GM04503 (cell line): ENCODE data around the gene GRAMD4.

Experiments
- DNase-seq: peaks from one replicate; pipeline ENCODE4 v3.0.0-alpha.2; 2012; ENCODE audit warnings: low read depth

GRAMD4 gene

DNA sequence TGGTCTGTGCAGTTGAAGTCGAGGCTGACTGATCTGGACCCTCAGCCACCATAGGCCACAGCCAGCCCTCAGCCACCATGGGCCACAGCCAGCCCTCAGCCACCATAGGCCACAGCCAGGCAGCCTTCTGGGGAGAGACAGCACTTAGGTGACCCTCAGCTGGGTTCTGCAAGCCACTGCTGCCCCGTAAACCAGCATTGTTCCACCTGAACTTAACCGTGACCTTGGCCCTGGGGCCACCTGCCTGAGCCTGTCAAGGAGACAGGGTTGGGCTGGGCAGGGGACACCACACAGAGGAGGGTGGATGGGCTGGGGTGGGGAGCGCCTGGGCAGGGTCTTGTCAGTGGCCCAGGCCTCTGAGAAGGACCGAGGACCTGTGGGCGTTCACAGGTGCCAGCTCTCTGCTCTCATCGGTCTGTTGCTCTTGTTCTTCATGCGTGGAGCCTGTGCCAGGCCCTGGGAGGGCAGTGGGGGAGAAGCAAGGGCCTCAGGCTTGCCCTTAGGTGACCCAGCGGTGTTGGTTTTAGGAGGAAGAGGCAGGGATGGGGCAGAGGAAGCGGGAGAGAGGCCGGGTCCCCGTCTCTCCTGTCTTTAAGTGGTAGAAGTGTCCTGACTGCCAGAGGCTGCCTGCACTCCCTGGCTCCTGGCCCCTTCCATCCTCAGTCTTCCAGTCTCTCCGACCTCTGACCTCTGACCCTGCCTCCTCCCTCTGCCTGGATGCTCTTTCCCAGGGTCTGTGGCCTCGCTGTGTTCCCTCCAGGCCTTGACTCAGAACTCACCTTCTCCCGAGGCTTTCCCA lies 36.9 kb downstream of the GRAMD4 start:
- no peak for DNase-seq

DNA sequence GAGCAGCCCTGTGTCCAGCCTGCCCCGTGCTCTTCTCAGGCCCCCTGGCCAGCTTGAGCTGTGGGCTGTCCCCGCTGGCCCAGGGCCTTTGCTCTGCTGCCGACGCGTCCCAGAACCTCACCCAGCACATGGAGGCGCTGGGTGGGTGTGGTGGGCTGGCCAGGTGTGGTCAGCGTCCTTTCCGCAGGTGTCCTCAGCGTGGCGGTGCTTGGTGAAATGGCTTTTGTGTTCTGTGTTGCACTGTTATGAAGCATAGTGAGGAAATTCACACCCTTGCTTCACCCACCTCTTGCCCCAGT lies 37.4 kb downstream of the GRAMD4 start:
- no peak for DNase-seq

DNA sequence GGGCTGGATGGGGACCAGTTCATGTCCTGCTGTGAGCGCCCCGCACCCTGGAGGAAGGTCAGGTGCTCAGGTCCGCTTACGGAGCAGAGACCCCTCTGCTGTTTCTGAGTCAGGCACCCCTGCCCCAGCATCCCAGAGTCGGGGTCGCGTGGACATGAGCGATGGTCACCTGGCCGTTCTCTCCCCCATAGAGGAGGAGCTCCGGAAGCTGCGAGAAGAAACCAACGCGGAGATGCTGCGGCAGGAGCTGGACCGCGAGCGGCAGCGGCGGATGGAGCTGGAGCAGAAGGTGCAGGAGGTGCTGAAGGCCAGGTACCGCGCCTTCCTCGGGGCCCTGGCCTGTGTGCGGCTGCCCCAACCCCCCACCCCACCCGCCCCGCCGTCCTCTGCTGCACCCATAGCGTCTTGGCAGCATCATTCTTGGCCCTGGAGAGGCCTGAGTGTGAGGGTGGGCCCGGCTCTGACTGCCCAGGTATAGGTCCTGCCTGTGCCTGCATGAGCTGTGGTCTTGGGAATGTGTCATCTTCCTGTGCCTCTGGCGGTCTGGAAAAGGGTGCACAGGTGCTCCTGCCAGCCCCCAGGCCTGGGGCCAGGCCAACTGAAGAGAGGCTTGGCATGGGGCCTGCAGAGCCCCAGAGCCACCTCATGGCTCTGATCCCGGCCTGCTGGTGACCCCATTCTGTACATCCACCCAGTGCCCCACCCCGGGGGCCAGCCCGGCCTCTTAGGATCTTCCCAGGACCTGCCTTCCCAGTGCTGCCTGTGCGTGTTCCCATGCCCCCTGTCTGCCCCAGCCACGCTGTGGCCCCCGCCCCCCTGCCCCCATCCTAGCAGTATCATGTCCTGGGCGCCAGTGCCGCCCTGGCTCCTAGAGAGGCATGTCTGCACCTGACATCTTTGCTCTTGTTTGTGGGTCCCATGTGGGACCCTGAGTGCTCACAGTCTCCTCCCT lies 38.1 kb downstream of the GRAMD4 start:
- no peak for DNase-seq

DNA sequence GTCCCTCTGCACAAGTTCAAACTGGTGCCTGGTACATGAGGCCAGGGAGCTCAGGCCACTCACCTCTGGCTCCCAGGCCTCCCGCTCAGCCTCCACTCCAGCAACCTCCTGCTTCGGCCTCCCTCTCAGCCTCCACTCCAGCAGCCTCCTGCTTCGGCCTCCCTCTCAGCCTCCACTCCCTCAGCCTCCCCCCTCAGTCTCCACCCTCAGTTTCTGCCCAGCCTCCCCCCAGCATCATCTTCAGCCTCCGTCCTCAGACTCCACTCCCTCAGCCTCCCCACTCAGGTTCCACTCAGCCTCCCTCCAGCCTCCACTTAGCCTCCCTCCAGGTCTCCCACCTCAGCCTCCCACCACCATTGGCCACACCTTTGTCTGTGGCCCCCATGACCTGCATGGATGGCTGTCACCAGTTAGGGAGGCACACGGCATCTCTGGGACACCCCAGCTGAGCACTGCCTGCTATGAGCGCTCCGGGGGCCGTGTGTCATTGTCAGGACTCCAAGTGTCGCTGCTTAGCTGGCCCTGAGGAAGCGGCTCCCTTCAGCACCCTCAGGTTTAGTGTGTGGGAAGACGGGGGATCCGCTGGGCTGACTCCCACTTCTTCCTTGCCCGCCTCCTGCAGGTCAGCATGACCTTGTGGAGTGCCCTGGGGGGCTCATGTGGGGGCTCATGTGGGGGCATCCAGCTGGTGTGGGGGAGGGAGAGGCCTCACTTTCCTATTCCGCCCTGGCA lies 39.0 kb downstream of the GRAMD4 start:
- DNase-seq: no peak

DNA sequence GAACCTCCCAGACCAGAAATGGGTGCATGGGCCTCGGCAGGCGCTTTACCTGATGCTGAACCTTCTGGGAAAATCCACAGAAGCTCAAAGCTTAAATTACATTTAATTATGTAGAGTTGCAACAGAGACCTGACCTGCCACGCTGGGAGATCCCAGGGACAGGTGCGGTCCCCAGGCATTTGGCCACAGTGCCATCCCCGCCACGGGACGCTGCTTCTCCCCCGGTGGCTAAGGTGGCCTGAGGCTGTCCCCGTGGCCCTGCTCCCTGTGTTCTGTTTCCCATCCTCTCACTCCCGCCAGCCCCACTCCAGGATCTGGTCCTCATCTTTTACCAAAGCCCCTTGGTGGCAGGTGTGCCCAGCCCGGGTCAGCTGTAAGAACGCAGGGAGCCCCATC lies 39.6 kb downstream of the GRAMD4 start:
- no peak for DNase-seq

DNA sequence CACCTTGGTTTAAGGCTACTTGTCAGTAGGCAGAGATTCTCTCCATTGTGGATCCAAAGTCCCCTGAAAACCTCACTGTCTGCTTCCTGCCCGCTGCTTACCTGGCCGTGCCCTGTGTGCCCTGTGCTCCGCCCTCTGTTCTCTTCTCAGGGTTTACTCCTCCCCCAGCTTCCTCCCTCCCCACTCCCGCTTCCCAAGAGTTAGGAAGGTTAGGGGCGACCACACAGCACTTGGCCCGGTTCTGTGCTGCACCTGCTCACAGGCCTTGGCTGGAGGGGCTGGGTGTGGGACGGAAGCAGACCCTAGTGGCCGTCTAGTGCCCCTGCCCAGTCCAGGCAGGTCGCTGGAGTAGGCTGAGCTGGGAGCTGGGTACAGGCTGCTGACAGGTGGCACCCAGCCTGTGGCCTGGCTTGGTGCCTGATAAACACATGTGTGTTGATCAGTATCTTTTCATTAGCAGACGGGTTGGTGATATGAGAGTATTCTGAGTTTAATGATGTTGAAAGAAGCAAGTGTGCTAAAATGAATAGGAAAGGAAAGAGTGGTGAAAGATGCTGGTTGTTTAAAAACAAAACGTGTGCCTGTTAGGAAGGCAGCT lies 40.5 kb downstream of the GRAMD4 start:
- DNase-seq: no peak

DNA sequence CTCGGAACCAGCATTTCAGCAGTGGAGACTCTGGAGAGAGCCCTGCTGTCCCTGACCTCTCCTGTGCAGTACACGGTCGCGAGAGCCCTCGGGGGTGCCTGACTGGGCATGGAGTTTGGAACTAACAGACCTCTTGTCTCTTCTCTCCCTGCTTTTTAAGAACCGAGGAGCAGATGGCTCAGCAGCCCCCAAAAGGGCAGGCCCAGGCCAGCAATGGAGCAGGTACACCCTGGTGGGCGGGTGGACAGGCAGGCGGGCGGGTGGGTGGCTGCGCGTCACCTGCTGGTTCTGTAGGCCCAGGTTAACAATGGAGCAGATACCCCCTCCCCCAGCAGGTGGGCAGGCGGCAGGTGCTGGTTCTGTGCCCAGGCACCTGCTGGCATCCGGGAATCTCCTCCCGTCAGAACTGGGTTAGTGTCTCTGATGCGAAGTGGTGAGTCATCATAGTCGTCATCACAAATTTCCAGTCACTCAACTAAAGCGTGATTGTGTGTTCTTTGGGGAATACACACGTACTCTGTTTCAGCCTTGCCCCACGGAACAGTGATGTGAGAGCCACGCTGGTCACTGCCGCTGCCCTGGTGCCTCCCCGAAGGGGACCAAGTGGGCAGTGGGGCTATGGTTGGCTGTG lies 41.1 kb downstream of the GRAMD4 start:
- DNase-seq: no peak

DNA sequence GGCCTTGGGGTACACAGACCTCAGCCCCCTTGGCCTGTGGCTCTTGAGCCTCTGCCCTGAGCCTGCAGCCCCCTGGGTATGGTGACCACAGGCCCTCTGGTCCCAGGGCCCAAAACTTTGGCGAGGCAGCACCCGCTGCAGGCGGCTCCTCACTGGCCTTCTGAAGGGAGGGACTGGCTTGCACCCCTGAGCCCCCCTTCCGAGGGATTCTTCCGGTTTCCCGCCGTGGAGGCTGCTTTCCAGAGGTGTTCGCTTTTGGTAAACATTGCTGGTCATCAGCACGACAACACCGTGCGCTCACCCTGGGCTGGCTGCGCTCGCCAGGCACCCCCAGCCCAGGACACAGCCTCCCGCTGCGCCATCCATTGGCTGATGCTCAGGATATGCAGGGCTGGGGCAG lies 42.0 kb downstream of the GRAMD4 start:
- no peak for DNase-seq

DNA sequence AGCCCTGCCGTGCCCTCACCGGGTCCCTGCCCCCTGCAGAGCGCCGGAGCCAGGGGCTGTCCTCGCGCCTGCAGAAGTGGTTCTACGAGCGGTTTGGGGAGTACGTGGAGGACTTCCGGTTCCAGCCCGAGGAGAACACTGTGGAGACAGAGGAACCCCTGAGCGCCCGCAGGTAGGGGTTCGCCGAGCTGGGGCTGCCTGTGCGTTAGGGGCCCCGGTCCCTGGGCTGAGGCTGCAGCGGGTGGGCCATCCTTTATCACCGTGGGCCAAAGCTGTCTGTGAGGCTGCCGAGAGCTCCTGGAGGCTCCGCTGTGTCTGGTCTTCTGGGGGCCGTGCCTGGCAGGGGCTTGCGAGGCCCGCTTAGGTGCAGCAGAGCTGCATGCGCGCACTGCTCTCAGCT lies 42.8 kb downstream of the GRAMD4 start:
- no peak for DNase-seq

DNA sequence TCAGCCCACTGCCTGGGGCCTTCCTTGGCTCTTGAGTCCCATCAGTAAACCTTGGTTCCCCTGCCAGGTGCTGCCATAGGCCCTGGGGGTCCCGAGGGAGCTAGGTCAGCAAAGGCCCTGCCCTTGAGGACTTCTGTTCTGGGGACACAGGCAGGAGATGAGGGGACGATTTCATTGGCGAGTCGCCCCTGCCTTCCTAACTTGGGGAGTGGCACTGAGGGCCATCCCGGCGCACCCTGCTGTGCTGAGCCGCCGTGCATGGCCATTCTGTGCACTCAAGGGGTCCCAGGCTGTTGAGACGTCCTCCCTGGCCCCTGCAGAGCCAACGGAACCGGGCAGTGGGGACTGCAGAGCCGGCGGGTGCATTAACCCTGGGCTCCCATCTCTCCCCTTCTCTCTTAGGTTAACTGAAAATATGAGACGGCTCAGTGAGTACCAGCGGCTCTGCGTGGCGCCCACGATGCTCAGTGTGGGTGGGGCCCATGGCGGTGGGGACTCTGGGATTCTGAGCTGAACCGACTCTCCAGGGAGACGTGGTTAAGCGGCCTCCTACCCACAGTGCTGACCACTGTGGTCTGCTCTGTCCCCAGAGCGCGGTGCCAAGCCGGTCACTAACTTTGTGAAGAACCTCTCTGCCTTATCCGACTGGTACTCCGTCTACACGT lies 43.4 kb downstream of the GRAMD4 start:
- DNase-seq: no peak

DNA sequence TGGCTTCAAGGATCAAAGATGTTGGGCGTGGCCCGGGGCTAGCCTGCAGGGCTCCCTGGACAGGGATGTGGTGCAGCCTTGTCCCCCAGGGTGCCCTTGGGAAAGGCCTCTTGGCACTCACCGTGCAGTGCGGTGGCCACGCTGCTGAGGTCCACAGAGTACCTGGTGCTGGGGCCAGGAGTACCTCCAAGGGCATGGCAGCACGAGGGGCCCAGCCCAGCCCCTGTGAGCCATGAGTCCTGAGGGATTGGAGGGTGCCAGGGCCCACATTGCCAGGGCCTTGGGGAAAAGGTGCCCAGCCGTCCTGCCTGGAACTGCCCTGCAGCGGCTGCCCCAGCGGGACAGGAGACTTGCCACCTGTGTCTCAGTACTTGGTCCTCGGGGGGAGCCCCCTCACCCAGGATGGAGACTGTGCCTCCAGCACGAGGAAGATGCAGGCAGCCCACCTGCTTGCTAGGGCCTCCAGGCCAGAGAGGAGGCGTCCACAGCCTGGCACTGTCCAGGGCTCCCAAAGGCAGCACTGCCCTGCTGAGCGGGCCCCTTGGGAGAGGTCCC lies 44.2 kb downstream of the GRAMD4 start:
- DNase-seq: no peak

DNA sequence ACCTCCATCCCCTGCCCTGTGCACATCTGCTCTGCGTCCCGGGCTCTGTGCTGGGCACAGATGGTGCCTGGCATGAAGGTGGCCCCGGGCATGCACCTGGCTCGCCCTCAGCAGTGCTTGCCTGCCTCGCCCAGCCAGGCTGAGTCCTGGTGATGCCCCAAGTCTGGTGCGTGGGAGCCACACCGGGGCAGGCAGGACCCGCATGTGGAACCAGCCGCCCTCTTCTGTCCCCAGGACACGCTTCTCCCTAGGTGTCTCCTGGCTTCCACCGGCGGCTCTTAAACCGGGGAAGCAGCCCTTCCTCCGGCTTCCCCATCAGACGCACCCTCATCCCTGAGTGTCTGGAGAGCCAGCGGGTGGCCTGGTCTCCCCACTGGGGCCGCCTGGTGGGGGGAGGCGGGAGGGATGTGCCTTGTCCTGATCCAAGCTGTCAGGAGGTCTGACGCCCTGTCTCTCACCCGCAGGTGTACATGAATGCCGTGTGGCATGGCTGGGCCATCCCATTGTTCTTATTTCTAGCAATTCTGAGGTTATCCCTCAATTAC lies 45.0 kb downstream of the GRAMD4 start:
- no peak for DNase-seq

DNA sequence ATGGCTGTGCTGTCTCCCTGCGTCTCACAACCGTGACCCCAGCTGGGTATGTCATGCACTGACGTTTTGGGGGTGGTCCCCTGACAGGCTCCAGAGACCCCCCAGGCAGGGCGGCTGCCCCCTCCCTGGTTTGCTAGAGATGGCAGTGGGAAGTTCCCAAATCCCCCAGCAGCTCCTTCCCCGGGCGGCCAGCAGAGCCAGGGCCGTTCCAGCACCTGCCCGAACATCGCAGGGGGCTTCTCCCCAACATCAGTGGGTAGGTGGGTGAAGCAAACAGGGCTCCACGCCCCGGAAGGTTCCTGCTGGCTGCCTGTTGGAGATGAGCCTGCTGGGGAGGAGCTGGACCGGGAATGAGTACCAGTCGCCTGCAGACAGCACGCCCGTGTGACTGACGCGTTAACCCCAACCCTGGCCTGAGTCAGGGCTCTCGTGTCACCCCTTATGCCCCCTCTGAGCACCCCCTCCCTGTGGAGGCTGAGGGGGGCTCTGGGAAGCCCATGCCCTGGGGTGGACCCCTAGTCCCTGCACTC lies 45.6 kb downstream of the GRAMD4 start:
- no peak for DNase-seq

DNA sequence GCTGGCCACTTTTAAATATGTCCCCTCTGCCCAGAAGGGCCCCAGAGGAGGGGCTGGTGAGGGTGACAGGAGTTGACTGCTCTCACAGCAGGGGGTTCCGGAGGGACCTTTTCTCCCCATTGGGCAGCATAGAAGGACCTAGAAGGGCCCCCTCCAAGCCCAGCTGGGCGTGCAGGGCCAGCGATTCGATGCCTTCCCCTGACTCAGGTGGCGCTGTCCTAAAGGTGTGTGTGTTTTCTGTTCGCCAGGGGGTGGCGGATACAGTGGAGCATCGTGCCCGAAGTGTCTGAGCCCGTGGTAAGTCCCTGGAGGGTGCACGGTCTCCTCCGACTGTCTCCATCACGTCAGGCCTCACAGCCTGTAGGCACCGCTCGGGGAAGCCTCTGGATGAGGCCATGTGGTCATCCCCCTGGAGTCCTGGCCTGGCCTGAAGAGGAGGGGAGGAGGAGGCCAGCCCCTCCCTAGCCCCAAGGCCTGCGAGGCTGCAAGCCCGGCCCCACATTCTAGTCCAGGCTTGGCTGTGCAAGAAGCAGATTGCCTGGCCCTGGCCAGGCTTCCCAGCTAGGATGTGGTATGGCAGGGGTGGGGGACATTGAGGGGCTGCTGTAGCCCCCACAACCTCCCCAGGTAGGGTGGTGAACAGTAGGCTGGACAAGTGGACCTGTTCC lies 46.5 kb downstream of the GRAMD4 start:
- DNase-seq: no peak

DNA sequence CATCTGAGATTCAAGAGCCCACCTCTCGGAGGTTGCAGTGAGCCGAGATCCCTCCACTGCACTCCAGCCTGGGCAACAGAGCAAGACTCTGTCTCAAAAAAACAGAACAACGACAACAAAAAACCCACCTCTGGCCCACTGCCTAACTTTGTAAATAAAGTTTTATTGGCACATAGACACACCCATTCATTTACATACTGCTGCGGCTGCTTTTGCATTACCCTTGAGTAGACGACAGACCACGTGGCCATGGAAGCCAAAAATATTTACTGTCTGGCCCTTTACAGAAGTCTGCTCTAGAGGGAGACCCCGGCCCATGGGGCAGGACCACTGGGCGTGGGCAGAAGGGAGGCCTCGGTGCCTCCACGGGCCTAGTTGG lies 47.0 kb downstream of the GRAMD4 start:
- DNase-seq: no peak

DNA sequence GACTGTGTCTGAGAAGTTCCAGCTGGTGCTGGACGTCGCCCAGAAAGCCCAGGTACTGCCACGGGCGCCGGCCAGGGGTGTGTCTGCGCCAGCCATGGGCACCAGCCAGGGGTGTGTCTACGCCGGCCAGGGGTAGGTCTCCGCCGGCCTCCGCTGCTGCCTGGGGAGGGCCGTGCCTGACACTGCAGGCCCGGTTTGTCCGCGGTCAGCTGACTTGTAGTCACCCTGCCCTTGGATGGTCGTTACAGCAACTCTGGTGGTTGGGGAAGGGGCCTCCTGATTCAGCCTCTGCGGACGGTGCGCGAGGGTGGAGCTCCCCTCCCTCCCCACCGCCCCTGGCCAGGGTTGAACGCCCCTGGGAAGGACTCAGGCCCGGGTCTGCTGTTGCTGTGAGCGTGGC lies 47.9 kb downstream of the GRAMD4 start:
- no peak for DNase-seq

DNA sequence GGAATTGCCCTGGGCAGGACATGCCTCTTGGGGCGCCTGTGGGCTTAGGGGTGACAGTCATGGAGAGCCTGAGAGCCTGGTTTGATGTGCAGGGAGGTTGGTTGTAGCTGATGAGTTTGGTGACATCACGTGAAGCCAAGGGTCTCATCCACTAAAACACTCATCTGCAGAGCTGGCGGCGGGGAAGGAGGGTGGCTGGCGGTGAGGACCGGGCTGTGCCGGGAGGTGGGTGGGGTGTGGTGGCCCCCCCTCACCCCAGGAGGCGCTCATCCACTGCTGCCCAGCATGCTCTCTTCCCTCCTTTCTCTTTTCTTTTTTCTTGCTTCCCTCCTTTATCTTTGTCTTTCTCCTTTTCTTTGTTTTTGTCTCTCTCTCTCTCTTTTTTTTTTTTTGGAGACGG lies 49.0 kb downstream of the GRAMD4 start:
- no peak for DNase-seq

DNA sequence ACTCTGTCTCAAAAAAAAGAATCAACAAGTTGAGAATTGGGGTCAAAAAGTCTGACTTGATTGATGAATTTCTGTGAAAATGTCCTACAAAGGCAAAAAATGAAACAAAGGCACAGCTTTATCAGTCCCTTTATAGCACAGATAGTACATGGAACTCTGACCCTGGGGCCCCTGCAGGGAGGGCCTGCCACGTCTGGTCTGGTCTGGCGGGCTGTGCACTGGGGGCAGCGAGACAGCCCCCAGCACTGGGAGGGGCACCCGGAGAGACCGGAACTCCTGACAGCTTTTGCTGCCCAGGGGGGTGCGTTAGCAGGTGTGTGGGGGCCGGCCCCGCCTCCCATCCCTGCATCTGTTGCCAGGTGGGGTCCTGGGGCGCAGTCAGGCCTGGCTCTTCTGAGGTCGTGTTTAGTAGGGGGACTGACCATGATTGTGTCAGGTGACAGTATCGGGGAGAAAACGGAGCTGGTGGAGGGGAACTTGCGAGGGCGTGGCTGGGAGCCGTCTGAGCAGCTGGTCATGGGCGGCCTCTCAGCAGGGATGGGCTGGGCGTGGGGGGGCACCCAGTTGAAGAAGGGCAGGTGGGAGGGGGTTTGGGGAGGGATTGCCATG lies 51.7 kb downstream of the GRAMD4 start:
- no peak for DNase-seq

DNA sequence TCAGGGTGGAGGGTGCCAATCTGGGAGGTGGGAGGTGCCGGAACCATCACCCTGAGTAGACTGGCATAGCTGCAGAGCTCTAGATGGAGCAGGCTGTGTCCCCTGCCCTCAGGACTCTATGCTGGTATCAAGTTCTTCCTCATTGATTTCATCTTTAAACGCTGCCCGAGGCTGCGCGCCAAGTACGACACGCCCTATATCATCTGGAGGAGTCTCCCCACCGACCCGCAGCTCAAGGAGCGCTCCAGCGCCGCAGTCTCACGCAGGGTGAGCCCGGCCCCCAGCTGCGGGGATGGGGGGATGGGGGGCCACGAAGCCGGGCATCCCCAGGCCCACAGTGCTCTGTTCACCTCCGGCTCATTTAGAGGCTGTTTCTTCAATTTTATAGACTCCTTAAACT lies 52.5 kb downstream of the GRAMD4 start:
- DNase-seq: no peak

DNA sequence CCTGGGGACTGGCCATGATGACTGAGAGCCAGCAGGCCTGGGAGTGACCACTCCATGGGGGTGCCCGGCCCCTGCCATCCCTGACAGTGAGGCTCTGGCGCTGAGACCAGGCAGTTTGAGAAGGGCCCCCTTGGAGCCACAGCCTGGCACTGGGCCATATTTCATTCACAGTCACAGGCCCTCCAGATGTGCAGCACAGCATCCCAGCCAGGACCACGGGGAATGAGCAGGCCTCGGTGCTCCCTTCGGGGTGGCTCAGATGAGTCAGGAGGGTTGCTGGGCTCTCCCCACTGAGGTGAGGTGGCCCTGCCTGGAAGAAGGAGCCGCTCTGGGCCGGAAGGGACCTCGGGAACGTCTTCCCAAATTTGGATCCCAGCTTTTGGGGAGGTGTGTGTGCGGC lies 53.0 kb downstream of the GRAMD4 start:
- no peak for DNase-seq
